KOPT-K1 (cell line): ENCODE results near the gene CEP95.
"Not testable (repeated sequence)": the region's sequence is repeated elsewhere in the genome, so short reads cannot be mapped to it uniquely, and the experiment has no call there.

Experiments used
- H3K27ac ChIP-seq: fragments of 200-600 bp; sonication (generic); 2 replicates; pipeline ENCODE4 v1.5.1; 2016; ENCODE audit warnings: antibody characterized with exemption, mild to moderate bottlenecking, low read depth, low read length; ENCODE audit not compliant: poor library complexity, severe bottlenecking
- H3K36me3 ChIP-seq: fragments of 200-600 bp; sonication (generic); 2 replicates; pipeline ENCODE4 v1.5.1; 2017; ENCODE audit warnings: antibody characterized with exemption, mild to moderate bottlenecking, low read length, moderate library complexity; ENCODE audit not compliant: insufficient read depth
- H3K9me3 ChIP-seq: fragments of 200-600 bp; sonication (generic); 2 replicates; pipeline ENCODE4 v1.5.1; 2017; ENCODE audit warnings: antibody characterized with exemption, low read length, mild to moderate bottlenecking; ENCODE audit not compliant: insufficient read depth, poor library complexity, severe bottlenecking

Gene CEP95

GRCh38 chr17:64484380-64484779 is 22.4 kb upstream of the CEP95 start:
- Histone ChIP-seq H3K36me3 (peaks cover 99% of the 10 kb centered on the region), H3K9me3 (no peaks in the 10 kb centered on the region), H3K27ac (no peak overlapping the region)

GRCh38 chr17:64488301-64488700 is 18.5 kb upstream of the CEP95 start:
- Histone ChIP-seq H3K9me3 (no peaks in the 10 kb centered on the region), H3K27ac (no peak overlapping the region), H3K36me3 (peaks cover 100% of the 10 kb centered on the region)

- Histone ChIP-seq H3K36me3 (peaks cover 84% of the 10 kb centered on the region), H3K27ac (no peak overlapping the region), H3K9me3 (no peaks in the 10 kb centered on the region)
These were observed 15.5 kb upstream of the CEP95 start for GRCh38 chr17:64491034-64491860.

GRCh38 chr17:64491994-64492393 is 14.8 kb upstream of the CEP95 start:
- no peaks in the 10 kb centered on the region for H3K9me3 ChIP-seq
- H3K27ac ChIP-seq = no peak overlapping the region
- peaks cover 76% of the 10 kb centered on the region for H3K36me3 ChIP-seq

- Histone ChIP-seq H3K36me3 (peaks cover 73% of the 10 kb centered on the region), H3K27ac (no peak overlapping the region), H3K9me3 (no peaks in the 10 kb centered on the region)
These were observed 14.2 kb upstream of the CEP95 start for GRCh38 chr17:64492481-64493109.

GRCh38 chr17:64494121-64494520 is 12.7 kb upstream of the CEP95 start:
- Histone ChIP-seq H3K27ac (no peak overlapping the region), H3K9me3 (no peaks in the 10 kb centered on the region), H3K36me3 (peaks cover 73% of the 10 kb centered on the region)

- Histone ChIP-seq H3K36me3 (peaks cover 73% of the 10 kb centered on the region), H3K27ac (peak overlapping the region; percentile 90)
These were observed 11.5 kb upstream of the CEP95 start for GRCh38 chr17:64495300-64495699.

GRCh38 chr17:64496348-64496785 is 10.4 kb upstream of the CEP95 start:
- Histone ChIP-seq H3K36me3 (peaks cover 73% of the 10 kb centered on the region), H3K9me3 (no peaks in the 10 kb centered on the region), H3K27ac (peak overlapping the region; percentile 90)

More at GRCh38 chr17:64495300-64495699, 11.5 kb upstream of the CEP95 start:
- H3K9me3 ChIP-seq = not testable (repeated sequence)

GRCh38 chr17:64496786-64497564 is 9.8 kb upstream of the CEP95 start, which contains the start of gene POLG2:
POLG2 (minus strand) TSS chr17:64497054; CDS start chr17:64496968, 86 bp downstream.
- Histone ChIP-seq H3K9me3 (no peaks in the 10 kb centered on the region), H3K27ac (peak within 1 kb of the TSS; percentile 90), H3K36me3 (peaks cover 73% of the 10 kb centered on the region)

- H3K36me3 ChIP-seq = peaks cover 73% of the 10 kb centered on the region
- no peaks in the 10 kb centered on the region for H3K9me3 ChIP-seq
- H3K27ac ChIP-seq = peak overlapping the region; percentile 90
These were observed 9.2 kb upstream of the CEP95 start for GRCh38 chr17:64497565-64498035.

GRCh38 chr17:64498308-64499203 is 8.2 kb upstream of the CEP95 start:
- peaks cover 73% of the 10 kb centered on the region for H3K36me3 ChIP-seq
- no peaks in the 10 kb centered on the region for H3K9me3 ChIP-seq
- H3K27ac ChIP-seq = peak overlapping the region; percentile 90

- Histone ChIP-seq H3K9me3 (no peaks in the 10 kb centered on the region), H3K36me3 (peaks cover 76% of the 10 kb centered on the region), H3K27ac (no peak overlapping the region)
These were observed 6.8 kb upstream of the CEP95 start for GRCh38 chr17:64499805-64500486.

- no peak overlapping the region for H3K27ac ChIP-seq
- H3K36me3 ChIP-seq = peaks cover 80% of the 10 kb centered on the region
- no peaks in the 10 kb centered on the region for H3K9me3 ChIP-seq
These were observed 6.3 kb upstream of the CEP95 start for GRCh38 chr17:64500487-64500859.
